ENCODE data around the gene STPG3.
A peak's percentile ranks its signal among the peaks of the same experiment; 100 is the strongest.

STPG3 gene

GRCh38 chr9:137251194-137251461, at the start of gene STPG3:
TSS of gene STPG3 (plus strand) at chr9:137251286. CDS start at chr9:137251287, 1 bp downstream.
- H3K27ac ChIP-seq = peak within 1 kb of the TSS; percentile 94
- TF ChIP-seq ZFX (IDR thresholded peaks at IDR 0.05; ENCODE audit: borderline replicate concordance) = no peak
- no peak for TF ChIP-seq CTCF (IDR thresholded peaks at IDR 0.05)

- H3K27ac ChIP-seq = peak overlapping the region; percentile 83; the same call in 1 of the 2 replicates
- TF ChIP-seq CTCF (IDR thresholded peaks at IDR 0.05) (no peak), ZFX (IDR thresholded peaks at IDR 0.05; ENCODE audit: borderline replicate concordance) (no peak)
Measured at GRCh38 chr9:137202966-137203365, 48.1 kb upstream of the STPG3 start.

GRCh38 chr9:137204731-137205125, 46.4 kb upstream of the STPG3 start:
- peak overlapping the region; percentile 72 for H3K27ac ChIP-seq
- no peak for TF ChIP-seq ZFX (IDR thresholded peaks at IDR 0.05; ENCODE audit: borderline replicate concordance)

- TF ChIP-seq CTCF (IDR thresholded peaks at IDR 0.05) = no peak
- TF ChIP-seq ZFX (IDR thresholded peaks at IDR 0.05; ENCODE audit: borderline replicate concordance) = no peak
- peak within 1 kb of the TSS; percentile 72 for H3K27ac ChIP-seq
Measured at GRCh38 chr9:137205126-137206069, 45.7 kb upstream of the STPG3 start, which contains the start of the genes NDOR1 and TMEM203. TSS of gene NDOR1 (plus strand) at chr9:137205700. CDS start at chr9:137205778, 78 bp downstream. TSS of gene TMEM203 (minus strand) at chr9:137205648. CDS start at chr9:137205414, 234 bp downstream.

- TF ChIP-seq CTCF (IDR thresholded peaks at IDR 0.05) (no peak), ZFX (IDR thresholded peaks at IDR 0.05; ENCODE audit: borderline replicate concordance) (no peak)
- peak overlapping the region; percentile 72; the same call in 1 of the 2 replicates for H3K27ac ChIP-seq
Measured at GRCh38 chr9:137206602-137207001, 44.5 kb upstream of the STPG3 start.

- no peak for TF ChIP-seq CTCF (IDR thresholded peaks at IDR 0.05)
- TF ChIP-seq ZFX (IDR thresholded peaks at IDR 0.05; ENCODE audit: borderline replicate concordance) = no peak
- no peak overlapping the region for H3K27ac ChIP-seq
Measured at GRCh38 chr9:137211532-137211931, 39.6 kb upstream of the STPG3 start.

- no peak for TF ChIP-seq ZFX (IDR thresholded peaks at IDR 0.05; ENCODE audit: borderline replicate concordance)
- TF ChIP-seq CTCF (IDR thresholded peaks at IDR 0.05) = no peak
- no peak overlapping the region for H3K27ac ChIP-seq
Measured at GRCh38 chr9:137212520-137212919, 38.6 kb upstream of the STPG3 start.
